Upper lobe of left lung (tissue), 4 donors: ENCODE measurements around the gene TMEM59.

Source experiments
- POLR2A ChIP-seq, 4 donors: fragments of 450-650 bp; IDR thresholded peaks; one replicate each; pipeline ENCODE4 v1.5.1; 2016 to 2017; ENCODE audit warnings: antibody characterized with exemption in 4 of 4, mild to moderate bottlenecking in 2 of 4
- TF ChIP-seq, protein P1 (sequence below), 6 experiments: fragments of 450-650 bp in 4 of 6; fragments of 200-600 bp in 2 of 6; sonication (generic) in 2 of 6; IDR thresholded peaks; one replicate each; pipeline ENCODE4 v1.5.1; 2016 to 2019; ENCODE audit warnings: antibody characterized with exemption in 6 of 6

DNA sequence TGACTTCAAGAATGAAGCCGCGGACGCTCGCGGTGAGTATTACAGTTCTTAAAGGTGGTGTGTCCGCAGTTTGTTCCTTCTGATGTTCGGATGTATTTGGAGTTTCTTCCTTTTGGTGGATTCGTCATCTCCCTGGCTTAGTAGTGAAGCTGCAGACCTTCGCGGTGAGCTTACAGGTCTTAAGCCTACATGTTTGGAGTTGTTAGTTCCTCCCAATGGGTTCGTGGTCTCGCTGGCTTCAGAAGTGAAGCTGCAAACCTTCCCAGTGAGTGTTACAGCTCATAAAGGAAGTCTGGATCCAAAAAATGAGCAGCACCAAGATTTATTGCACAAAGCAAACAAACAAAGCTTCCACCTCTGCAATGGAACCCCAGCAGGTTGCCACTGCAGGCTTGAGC, 49.8 kb downstream of the TMEM59 start:
- TF ChIP-seq, protein P1, sequence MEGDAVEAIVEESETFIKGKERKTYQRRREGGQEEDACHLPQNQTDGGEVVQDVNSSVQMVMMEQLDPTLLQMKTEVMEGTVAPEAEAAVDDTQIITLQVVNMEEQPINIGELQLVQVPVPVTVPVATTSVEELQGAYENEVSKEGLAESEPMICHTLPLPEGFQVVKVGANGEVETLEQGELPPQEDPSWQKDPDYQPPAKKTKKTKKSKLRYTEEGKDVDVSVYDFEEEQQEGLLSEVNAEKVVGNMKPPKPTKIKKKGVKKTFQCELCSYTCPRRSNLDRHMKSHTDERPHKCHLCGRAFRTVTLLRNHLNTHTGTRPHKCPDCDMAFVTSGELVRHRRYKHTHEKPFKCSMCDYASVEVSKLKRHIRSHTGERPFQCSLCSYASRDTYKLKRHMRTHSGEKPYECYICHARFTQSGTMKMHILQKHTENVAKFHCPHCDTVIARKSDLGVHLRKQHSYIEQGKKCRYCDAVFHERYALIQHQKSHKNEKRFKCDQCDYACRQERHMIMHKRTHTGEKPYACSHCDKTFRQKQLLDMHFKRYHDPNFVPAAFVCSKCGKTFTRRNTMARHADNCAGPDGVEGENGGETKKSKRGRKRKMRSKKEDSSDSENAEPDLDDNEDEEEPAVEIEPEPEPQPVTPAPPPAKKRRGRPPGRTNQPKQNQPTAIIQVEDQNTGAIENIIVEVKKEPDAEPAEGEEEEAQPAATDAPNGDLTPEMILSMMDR (IDR thresholded peaks at IDR 0.05), result no peak
- TF ChIP-seq POLR2A (IDR thresholded peaks at IDR 0.05), result no peak
